Putamen (tissue), 1 donor: Measurements from ENCODE around the gene GPR157.

ENCODE experiments used
- DNase-seq: peaks from one replicate; pipeline ENCODE4 v3.0.0-alpha.2; 2016; ENCODE audit warnings: low spot score

Gene GPR157

GRCh38 chr1:9086796-9087195 is 42.1 kb downstream of the GPR157 start:
- DNase-seq: no peak

GRCh38 chr1:9086045-9086444 is 42.9 kb downstream of the GPR157 start:
- no peak for DNase-seq

- no peak for DNase-seq
Observed at GRCh38 chr1:9085306-9085940, 43.5 kb downstream of the GPR157 start.

GRCh38 chr1:9084906-9085305 is 44.0 kb downstream of the GPR157 start:
- DNase-seq: no peak

GRCh38 chr1:9081473-9081872 is 47.4 kb downstream of the GPR157 start:
- no peak for DNase-seq

- no peak for DNase-seq
Observed at GRCh38 chr1:9080705-9081291, 48.1 kb downstream of the GPR157 start.

GRCh38 chr1:9079988-9080704 is 48.8 kb downstream of the GPR157 start:
- DNase-seq: no peak

- no peak for DNase-seq
Observed at GRCh38 chr1:9078752-9079500, 50.0 kb downstream of the GPR157 start.

- DNase-seq: no peak
Observed at GRCh38 chr1:9078015-9078751, 50.7 kb downstream of the GPR157 start.

GRCh38 chr1:9075022-9075421 is 53.9 kb downstream of the GPR157 start:
- no peak for DNase-seq

GRCh38 chr1:9073143-9073542 is 55.8 kb downstream of the GPR157 start:
- DNase-seq: no peak

- no peak for DNase-seq
Observed at GRCh38 chr1:9071554-9072235, 57.2 kb downstream of the GPR157 start.

GRCh38 chr1:9070486-9070885 is 58.4 kb downstream of the GPR157 start:
- no peak for DNase-seq

GRCh38 chr1:9069326-9070100 is 59.4 kb downstream of the GPR157 start, which contains the start of gene SLC2A5:
Gene SLC2A5 (minus strand): TSS chr1:9069635. CDS start chr1:9069536, 99 bp downstream.
- peak; percentile 39 for DNase-seq

- no peak for DNase-seq
Observed at GRCh38 chr1:9068981-9069325, 59.9 kb downstream of the GPR157 start.

GRCh38 chr1:9066945-9067807 is 61.7 kb downstream of the GPR157 start:
- DNase-seq: no peak

GRCh38 chr1:9065213-9065751 is 63.6 kb downstream of the GPR157 start:
- DNase-seq: no peak

- DNase-seq: no peak
Observed at GRCh38 chr1:9062846-9063245, 66.1 kb downstream of the GPR157 start.

- DNase-seq: no peak
Observed at GRCh38 chr1:9062021-9062471, 66.9 kb downstream of the GPR157 start.
